SK-N-SH (cell line): Measurements from ENCODE around the gene PALLD.

ENCODE experiments used
- CHD2 ChIP-seq: fragments of 150-350 bp; IDR thresholded peaks from 2 replicates; pipeline ENCODE4 v1.6.1; 2018; ENCODE audit warnings: low read length; ENCODE audit not compliant: partially characterized antibody
- POLR2AphosphoS5 ChIP-seq: IDR thresholded peaks from 2 replicates; pipeline ENCODE4 v1.6.1; 2012; ENCODE audit warnings: low read depth, low read length
- SIN3A ChIP-seq: IDR thresholded peaks from 2 replicates; pipeline ENCODE4 v1.6.1; 2012; ENCODE audit warnings: low read depth, mild to moderate bottlenecking, low read length, moderate library complexity, borderline replicate concordance
- TF ChIP-seq, protein P1 (sequence below): fragments of 200-600 bp; sonication (generic); IDR thresholded peaks from 2 replicates; pipeline ENCODE4 v1.6.1; 2017; ENCODE audit warnings: antibody characterized with exemption, mild to moderate bottlenecking, moderate library complexity
- TF ChIP-seq, protein P2 (sequence below): IDR thresholded peaks from 2 replicates; pipeline ENCODE4 v1.4.0; 2012; ENCODE audit warnings: low read depth

DNA sequence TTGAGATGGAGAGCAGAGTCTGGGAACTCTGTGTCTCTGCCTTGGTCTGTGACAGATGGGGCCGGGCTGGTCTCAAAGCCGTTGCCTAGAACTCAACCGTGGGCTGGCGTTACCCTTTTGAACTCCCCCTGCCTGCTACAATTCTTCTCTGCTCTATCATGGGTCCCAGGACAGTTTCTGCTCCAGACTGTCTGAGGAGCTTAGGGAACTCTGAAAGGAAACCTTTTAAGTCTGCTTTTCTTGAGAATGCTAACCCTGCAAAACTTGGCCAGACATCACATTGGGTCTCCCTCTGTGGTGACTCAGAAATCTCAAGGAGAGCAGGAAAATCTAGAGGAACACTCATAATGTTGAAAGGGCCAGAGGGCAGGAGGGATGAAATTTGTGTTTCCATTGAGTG, 272.6 kb downstream of the PALLD start:
- TF ChIP-seq, protein P1, sequence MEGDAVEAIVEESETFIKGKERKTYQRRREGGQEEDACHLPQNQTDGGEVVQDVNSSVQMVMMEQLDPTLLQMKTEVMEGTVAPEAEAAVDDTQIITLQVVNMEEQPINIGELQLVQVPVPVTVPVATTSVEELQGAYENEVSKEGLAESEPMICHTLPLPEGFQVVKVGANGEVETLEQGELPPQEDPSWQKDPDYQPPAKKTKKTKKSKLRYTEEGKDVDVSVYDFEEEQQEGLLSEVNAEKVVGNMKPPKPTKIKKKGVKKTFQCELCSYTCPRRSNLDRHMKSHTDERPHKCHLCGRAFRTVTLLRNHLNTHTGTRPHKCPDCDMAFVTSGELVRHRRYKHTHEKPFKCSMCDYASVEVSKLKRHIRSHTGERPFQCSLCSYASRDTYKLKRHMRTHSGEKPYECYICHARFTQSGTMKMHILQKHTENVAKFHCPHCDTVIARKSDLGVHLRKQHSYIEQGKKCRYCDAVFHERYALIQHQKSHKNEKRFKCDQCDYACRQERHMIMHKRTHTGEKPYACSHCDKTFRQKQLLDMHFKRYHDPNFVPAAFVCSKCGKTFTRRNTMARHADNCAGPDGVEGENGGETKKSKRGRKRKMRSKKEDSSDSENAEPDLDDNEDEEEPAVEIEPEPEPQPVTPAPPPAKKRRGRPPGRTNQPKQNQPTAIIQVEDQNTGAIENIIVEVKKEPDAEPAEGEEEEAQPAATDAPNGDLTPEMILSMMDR = no peak
- TF ChIP-seq, protein P2, sequence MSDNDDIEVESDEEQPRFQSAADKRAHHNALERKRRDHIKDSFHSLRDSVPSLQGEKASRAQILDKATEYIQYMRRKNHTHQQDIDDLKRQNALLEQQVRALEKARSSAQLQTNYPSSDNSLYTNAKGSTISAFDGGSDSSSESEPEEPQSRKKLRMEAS = no peak
- TF ChIP-seq SIN3A = no peak
- no peak for TF ChIP-seq POLR2AphosphoS5
- no peak for TF ChIP-seq CHD2
